K562 (cell line): Measurements from ENCODE around the gene FSCN2.

Experiments
- ATF7 ChIP-seq: fragments of 450-650 bp; IDR thresholded peaks from 2 replicates; pipeline ENCODE4 v1.7.1; 2014; ENCODE audit warnings: mild to moderate bottlenecking, moderate library complexity
- ELF2 ChIP-seq: fragments of 250-450 bp; sonication (Bioruptor Pico); IDR thresholded peaks from 2 replicates; pipeline ENCODE4 v1.5.0; 2021; ENCODE audit warnings: mild to moderate bottlenecking
- HDAC2 ChIP-seq: fragments of 450-650 bp; IDR thresholded peaks from 2 replicates; pipeline ENCODE4 v1.6.1; 2016; ENCODE audit warnings: mild to moderate bottlenecking
- NBN ChIP-seq: fragments of 450-650 bp; IDR thresholded peaks from 2 replicates; pipeline ENCODE4 v1.6.1; 2016; ENCODE audit warnings: low read depth, mild to moderate bottlenecking
- NR2C1 ChIP-seq, 2 experiments: fragments of 450-650 bp; IDR thresholded peaks; 2 replicates each; pipeline ENCODE4 v1.6.1; 2017; ENCODE audit warnings: mild to moderate bottlenecking in 2 of 2, antibody characterized with exemption in 1 of 2, inconsistent platforms in 1 of 2, missing compliant biosample characterization in 1 of 2, missing genetic modification characterization in 1 of 2
- SMARCC2 ChIP-seq: fragments of 450-650 bp; IDR thresholded peaks from 2 replicates; pipeline ENCODE4 v1.6.1; 2017; ENCODE audit warnings: antibody characterized with exemption, moderate library complexity, mild to moderate bottlenecking, low read depth
- TAF1 ChIP-seq: IDR thresholded peaks from 2 replicates; pipeline ENCODE4 v1.6.1; 2011; ENCODE audit warnings: mild to moderate bottlenecking, low read length, moderate library complexity; ENCODE audit not compliant: insufficient read depth, control insufficient read depth, severe bottlenecking; ENCODE audit errors: extremely low read depth
- ZFP36 ChIP-seq: fragments of 150-350 bp; IDR thresholded peaks from 2 replicates; pipeline ENCODE4 v1.6.1; 2018; ENCODE audit warnings: low read length, low read depth; ENCODE audit not compliant: partially characterized antibody

- TF ChIP-seq SMARCC2 (no peak), HDAC2 (no peak), TAF1 (no peak), NR2C1 (IDR thresholded peaks at IDR 0.05) (no peak), NR2C1 (tag; IDR thresholded peaks at IDR 0.05) (0 out of 2 replicates have a peak, but pooled peaks have one; percentile 12), NBN (no peak), ATF7 (no peak), ELF2 (no peak), ZFP36 (no peak)
These were observed 33.4 kb upstream of the FSCN2 start for GRCh38 chr17:81494626-81495377.
